Subcutaneous abdominal adipose tissue (tissue), 5 donors: ENCODE data around the gene RELN.

ENCODE experiments used
- H3K27ac ChIP-seq: one replicate; pipeline ENCODE4 v1.7.0; 2013; ENCODE audit warnings: low read depth, mild to moderate bottlenecking, inconsistent platforms, low read length, moderate library complexity
- H3K27me3 ChIP-seq, 5 donors: one replicate each; pipeline ENCODE4 v1.7.0; 2013; ENCODE audit warnings: low read length in 5 of 5, inconsistent platforms in 1 of 5; ENCODE audit not compliant: control insufficient read depth in 5 of 5, insufficient read depth in 4 of 5
- H3K36me3 ChIP-seq, 5 donors: one replicate each; pipeline ENCODE4 v1.7.0; 2013; ENCODE audit warnings: low read length in 5 of 5; ENCODE audit not compliant: control insufficient read depth in 5 of 5, insufficient read depth in 5 of 5
- H3K4me1 ChIP-seq, 5 donors: one replicate each; pipeline ENCODE4 v1.7.0; 2013; ENCODE audit warnings: low read length in 5 of 5, mild to moderate bottlenecking in 3 of 5, moderate library complexity in 1 of 5; ENCODE audit not compliant: control insufficient read depth in 5 of 5, insufficient read depth in 5 of 5
- H3K4me3 ChIP-seq, 5 donors: one replicate each; pipeline ENCODE4 v1.7.0; 2013; ENCODE audit warnings: low read length in 5 of 5, low read depth in 1 of 5
- H3K9ac ChIP-seq, 5 donors: one replicate each; pipeline ENCODE4 v1.7.0; 2013; ENCODE audit warnings: low read length in 5 of 5, mild to moderate bottlenecking in 4 of 5, moderate library complexity in 3 of 5
- H3K9me3 ChIP-seq, 5 donors: one replicate each; pipeline ENCODE4 v1.7.0; 2013; ENCODE audit warnings: low read length in 5 of 5; ENCODE audit not compliant: control insufficient read depth in 5 of 5
- donor health status: healthy.
- donor health status: healthy.
- donor health status: healthy.
- donor health status: healthy.
- donor health status: healthy.

RELN gene

GRCh38 chr7:103704701-103705100 is 284.8 kb downstream of the RELN start:
- Histone ChIP-seq H3K9me3 (no peaks in the 10 kb centered on the region), H3K27ac (no peak overlapping the region), H3K27me3 (no peaks in the 10 kb centered on the region), H3K4me1 (no peaks in the 10 kb centered on the region), H3K9ac (no peak overlapping the region), H3K36me3 (no peaks in the 10 kb centered on the region), H3K4me3 (no peak overlapping the region)

GRCh38 chr7:103702982-103703381 is 286.5 kb downstream of the RELN start:
- Histone ChIP-seq H3K27me3 (no peaks in the 10 kb centered on the region), H3K9me3 (no peaks in the 10 kb centered on the region), H3K9ac (no peak overlapping the region), H3K4me1 (no peaks in the 10 kb centered on the region), H3K4me3 (no peak overlapping the region), H3K36me3 (no peaks in the 10 kb centered on the region), H3K27ac (no peak overlapping the region)

GRCh38 chr7:103702454-103702853 is 287.0 kb downstream of the RELN start:
- H3K9me3 ChIP-seq: no peaks in the 10 kb centered on the region
- H3K4me1 ChIP-seq: no peaks in the 10 kb centered on the region
- no peaks in the 10 kb centered on the region for H3K27me3 ChIP-seq
- H3K9ac ChIP-seq: no peak overlapping the region
- H3K27ac ChIP-seq: no peak overlapping the region
- no peak overlapping the region for H3K4me3 ChIP-seq
- H3K36me3 ChIP-seq: no peaks in the 10 kb centered on the region

- Histone ChIP-seq H3K36me3 (no peaks in the 10 kb centered on the region), H3K27ac (no peak overlapping the region), H3K9me3 (no peaks in the 10 kb centered on the region)
These were observed 290.4 kb downstream of the RELN start for GRCh38 chr7:103699032-103699431.

GRCh38 chr7:103698064-103698463 is 291.4 kb downstream of the RELN start:
- Histone ChIP-seq H3K4me3 (no peak overlapping the region), H3K9ac (no peak overlapping the region), H3K27ac (no peak overlapping the region), H3K4me1 (no peaks in the 10 kb centered on the region), H3K27me3 (no peaks in the 10 kb centered on the region), H3K36me3 (no peaks in the 10 kb centered on the region), H3K9me3 (no peaks in the 10 kb centered on the region)

More at GRCh38 chr7:103699032-103699431, 290.4 kb downstream of the RELN start:
- no peaks in the 10 kb centered on the region for H3K27me3 ChIP-seq
- no peak overlapping the region for H3K4me3 ChIP-seq
- H3K4me1 ChIP-seq: no peaks in the 10 kb centered on the region
- H3K9ac ChIP-seq: no peak overlapping the region

GRCh38 chr7:103695521-103695920 is 293.9 kb downstream of the RELN start:
- no peaks in the 10 kb centered on the region for H3K4me1 ChIP-seq
- no peaks in the 10 kb centered on the region for H3K36me3 ChIP-seq
- no peak overlapping the region for H3K27ac ChIP-seq
- no peaks in the 10 kb centered on the region for H3K9me3 ChIP-seq
- H3K4me3 ChIP-seq: no peak overlapping the region
- H3K27me3 ChIP-seq: no peaks in the 10 kb centered on the region
- no peak overlapping the region for H3K9ac ChIP-seq

- Histone ChIP-seq H3K9ac (no peak overlapping the region), H3K27ac (no peak overlapping the region), H3K9me3 (no peaks in the 10 kb centered on the region), H3K36me3 (no peaks in the 10 kb centered on the region), H3K4me3 (no peak overlapping the region), H3K27me3 (no peaks in the 10 kb centered on the region), H3K4me1 (no peaks in the 10 kb centered on the region)
These were observed 295.2 kb downstream of the RELN start for GRCh38 chr7:103694304-103694703.

GRCh38 chr7:103691291-103691690 is 298.2 kb downstream of the RELN start:
- Histone ChIP-seq H3K36me3 (no peaks in the 10 kb centered on the region), H3K4me3 (no peak overlapping the region), H3K9me3 (no peaks in the 10 kb centered on the region), H3K27me3 (no peaks in the 10 kb centered on the region), H3K9ac (no peak overlapping the region), H3K4me1 (no peaks in the 10 kb centered on the region), H3K27ac (no peak overlapping the region)

GRCh38 chr7:103690242-103690974 is 299.1 kb downstream of the RELN start:
- H3K4me1 ChIP-seq: no peaks in the 10 kb centered on the region
- no peak overlapping the region for H3K4me3 ChIP-seq
- H3K9me3 ChIP-seq: no peaks in the 10 kb centered on the region
- no peaks in the 10 kb centered on the region for H3K27me3 ChIP-seq
- H3K9ac ChIP-seq: no peak overlapping the region
- no peaks in the 10 kb centered on the region for H3K36me3 ChIP-seq
- no peak overlapping the region for H3K27ac ChIP-seq

- Histone ChIP-seq H3K9me3 (no peaks in the 10 kb centered on the region), H3K4me1 (no peaks in the 10 kb centered on the region), H3K27ac (no peak overlapping the region), H3K27me3 (no peaks in the 10 kb centered on the region), H3K4me3 (no peak overlapping the region), H3K36me3 (no peaks in the 10 kb centered on the region), H3K9ac (no peak overlapping the region)
These were observed 300.2 kb downstream of the RELN start for GRCh38 chr7:103689255-103689654.
